HEK293 (cell line): ENCODE measurements around the gene KRTAP3-2.

Source experiments
- CTCF ChIA-PET: fragments of 350-600 bp; formaldehyde crosslinking; extraction: SDS; loops from one replicate; lab custom pipeline; 2021; ENCODE audit warnings: antibody characterized with exemption; lab: Yijun Ruan, JAX
- POLR2A ChIA-PET: fragments of 300-600 bp; formaldehyde crosslinking; extraction: SDS; loops from one replicate; lab custom pipeline; 2020; ENCODE audit warnings: antibody characterized with exemption, inconsistent platforms; lab: Yijun Ruan, JAX
- H3K27ac ChIP-seq: fragments of 200-500 bp; sonication (Bioruptor generic); 2 replicates; pipeline ENCODE4 v1.5.1; 2014; ENCODE audit warnings: low read depth, low read length, control low read depth, inconsistent platforms; ENCODE audit errors: extremely low read depth
- H3K36me3 ChIP-seq, 2 experiments: fragments of 200-500 bp in 1 of 2; sonication (Bioruptor generic) in 1 of 2; 1 replicate in 1 of 2; 2 replicates in 1 of 2; pipeline ENCODE4 v1.5.1; 2014 to 2017; ENCODE audit warnings: inconsistent platforms in 2 of 2, low read length in 2 of 2; ENCODE audit not compliant: control insufficient read depth in 2 of 2, insufficient read depth in 1 of 2
- H3K4me1 ChIP-seq: fragments of 200-500 bp; sonication (Bioruptor generic); 2 replicates; pipeline ENCODE4 v1.5.1; 2014; ENCODE audit warnings: mild to moderate bottlenecking, low read length, inconsistent platforms; ENCODE audit not compliant: control insufficient read depth, insufficient read depth
- H3K4me3 ChIP-seq: 2 replicates; pipeline ENCODE4 v1.5.1; 2011; ENCODE audit warnings: low read depth, mild to moderate bottlenecking, control low read depth, low read length, moderate library complexity
- H3K9me3 ChIP-seq: fragments of 200-500 bp; sonication (Bioruptor generic); 2 replicates; pipeline ENCODE4 v1.5.1; 2014; ENCODE audit warnings: low read depth, low read length, inconsistent platforms; ENCODE audit not compliant: control insufficient read depth, insufficient read depth
- KLF8 ChIP-seq: fragments of 450-650 bp; formaldehyde crosslinking; IDR thresholded peaks from 2 replicates; pipeline ENCODE4 v1.5.1; 2016; ENCODE audit warnings: missing biosample characterization, missing genetic modification characterization
- MYNN ChIP-seq: fragments of 450-650 bp; formaldehyde crosslinking; IDR thresholded peaks from 2 replicates; pipeline ENCODE4 v1.5.1; 2016; ENCODE audit warnings: missing biosample characterization, missing genetic modification characterization, borderline replicate concordance
- OVOL3 ChIP-seq: fragments of 450-650 bp; formaldehyde crosslinking; IDR thresholded peaks from 2 replicates; pipeline ENCODE4 v1.5.1; 2016; ENCODE audit warnings: missing biosample characterization, missing genetic modification characterization
- ZBTB20 ChIP-seq: fragments of 450-650 bp; formaldehyde crosslinking; IDR thresholded peaks from 2 replicates; pipeline ENCODE4 v1.5.1; 2016; ENCODE audit warnings: missing biosample characterization, missing genetic modification characterization
- ZIC2 ChIP-seq: fragments of 450-650 bp; formaldehyde crosslinking; IDR thresholded peaks from 2 replicates; pipeline ENCODE4 v1.5.1; 2016; ENCODE audit warnings: missing biosample characterization, missing genetic modification characterization
- ZNF23 ChIP-seq: fragments of 450-650 bp; formaldehyde crosslinking; IDR thresholded peaks from 2 replicates; pipeline ENCODE4 v1.5.1; 2016; ENCODE audit warnings: missing biosample characterization, missing genetic modification characterization, borderline replicate concordance
- ZNF248 ChIP-seq: fragments of 450-650 bp; formaldehyde crosslinking; IDR thresholded peaks from 2 replicates; pipeline ENCODE4 v1.5.1; 2017; ENCODE audit warnings: missing biosample characterization, missing genetic modification characterization
- ZNF37A ChIP-seq: fragments of 450-650 bp; IDR thresholded peaks from 2 replicates; pipeline ENCODE4 v1.5.1; 2018; ENCODE audit warnings: missing biosample characterization, missing genetic modification characterization
- ZNF394 ChIP-seq: fragments of 450-650 bp; formaldehyde crosslinking; IDR thresholded peaks from 2 replicates; pipeline ENCODE4 v1.5.1; 2016; ENCODE audit warnings: missing biosample characterization, missing genetic modification characterization, mild to moderate bottlenecking, moderate library complexity, borderline replicate concordance
- ZNF473 ChIP-seq: fragments of 450-650 bp; formaldehyde crosslinking; IDR thresholded peaks from 2 replicates; pipeline ENCODE4 v1.5.1; 2017; ENCODE audit warnings: missing biosample characterization, missing genetic modification characterization
- ZNF654 ChIP-seq: fragments of 450-650 bp; formaldehyde crosslinking; IDR thresholded peaks from 2 replicates; pipeline ENCODE4 v1.5.1; 2016; ENCODE audit warnings: low read depth, missing biosample characterization, missing genetic modification characterization
- ZNF701 ChIP-seq: fragments of 450-650 bp; formaldehyde crosslinking; IDR thresholded peaks from 2 replicates; pipeline ENCODE4 v1.5.1; 2016; ENCODE audit warnings: missing biosample characterization, missing genetic modification characterization
- ZSCAN16 ChIP-seq: fragments of 450-650 bp; formaldehyde crosslinking; IDR thresholded peaks from 2 replicates; pipeline ENCODE4 v1.5.1; 2016; ENCODE audit warnings: missing biosample characterization, missing genetic modification characterization
- TF ChIP-seq, protein P1 (sequence below): fragments of 450-650 bp; formaldehyde crosslinking; IDR thresholded peaks from 2 replicates; pipeline ENCODE4 v1.5.1; 2016; ENCODE audit warnings: missing biosample characterization, missing genetic modification characterization
- TF ChIP-seq, protein P2 (sequence below): fragments of 450-650 bp; formaldehyde crosslinking; IDR thresholded peaks from 2 replicates; pipeline ENCODE4 v1.5.1; 2016; ENCODE audit warnings: missing biosample characterization, missing genetic modification characterization
- TF ChIP-seq, protein P3 (sequence below): fragments of 450-650 bp; formaldehyde crosslinking; IDR thresholded peaks from 2 replicates; pipeline ENCODE4 v1.5.1; 2016; ENCODE audit warnings: missing biosample characterization, missing genetic modification characterization
- TF ChIP-seq, protein P4 (sequence below): fragments of 450-650 bp; formaldehyde crosslinking; IDR thresholded peaks from 2 replicates; pipeline ENCODE4; 2016; ENCODE audit warnings: missing biosample characterization, missing genetic modification characterization
- TF ChIP-seq, protein P5 (sequence below): fragments of 450-650 bp; formaldehyde crosslinking; IDR thresholded peaks from 2 replicates; pipeline ENCODE4 v1.5.1; 2016; ENCODE audit warnings: missing biosample characterization, missing genetic modification characterization
- TF ChIP-seq, protein P6 (sequence below): IDR thresholded peaks from 2 replicates; pipeline ENCODE4 v1.6.1; 2011; ENCODE audit warnings: mild to moderate bottlenecking, low read depth, low read length, borderline replicate concordance
- TF ChIP-seq, protein P7 (sequence below): fragments of 450-650 bp; formaldehyde crosslinking; optimal IDR thresholded peaks from 2 replicates; pipeline ENCODE3; 2016; ENCODE audit warnings: missing biosample characterization, mild to moderate bottlenecking, missing genetic modification characterization

The KRTAP3-2 gene

DNA sequence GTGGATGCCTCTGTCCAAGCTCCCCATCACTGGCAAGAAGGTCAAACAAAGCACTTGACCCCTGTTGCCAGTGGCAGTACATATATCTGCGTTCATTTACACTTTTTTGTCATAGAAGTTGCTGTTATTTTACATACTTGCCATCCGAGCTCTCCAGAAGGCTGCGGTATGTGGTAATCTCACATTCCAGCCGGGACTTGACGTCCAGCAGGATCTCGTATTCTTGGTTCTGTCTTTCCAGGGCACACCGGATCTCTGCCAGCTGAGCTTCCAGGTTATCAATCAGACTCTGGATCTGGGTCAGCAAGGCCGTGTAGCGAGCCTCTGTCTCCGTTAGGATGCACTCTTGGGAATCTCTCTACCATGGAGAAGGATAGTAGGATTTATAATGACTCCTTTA is 39.6 kb downstream of the KRTAP3-2 start:
- ChIA-PET CTCF (interaction anchor here (0.6 to 1.1 kb wide), 2 partner anchors 98 to 103 kb away, joined by 3 read pairs; no protein-coding TSS in a partner anchor), POLR2A (no interaction called here)
- Histone ChIP-seq H3K36me3 (no peaks in the 10 kb centered on the region), H3K9me3 (no peaks in the 10 kb centered on the region), H3K27ac (no peak overlapping the region)
- TF ChIP-seq ZNF473 (no peak), ZSCAN16 (tag by site-specific recombination) (no peak), ZBTB20 (tag by site-specific recombination) (no peak), ZNF654 (tag by site-specific recombination) (no peak), ZNF701 (no peak), ZNF37A (tag by site-specific recombination) (no peak), ZNF394 (tag by site-specific recombination) (no peak), ZNF248 (tag by site-specific recombination) (no peak), OVOL3 (no peak)
- TF ChIP-seq, protein P1, sequence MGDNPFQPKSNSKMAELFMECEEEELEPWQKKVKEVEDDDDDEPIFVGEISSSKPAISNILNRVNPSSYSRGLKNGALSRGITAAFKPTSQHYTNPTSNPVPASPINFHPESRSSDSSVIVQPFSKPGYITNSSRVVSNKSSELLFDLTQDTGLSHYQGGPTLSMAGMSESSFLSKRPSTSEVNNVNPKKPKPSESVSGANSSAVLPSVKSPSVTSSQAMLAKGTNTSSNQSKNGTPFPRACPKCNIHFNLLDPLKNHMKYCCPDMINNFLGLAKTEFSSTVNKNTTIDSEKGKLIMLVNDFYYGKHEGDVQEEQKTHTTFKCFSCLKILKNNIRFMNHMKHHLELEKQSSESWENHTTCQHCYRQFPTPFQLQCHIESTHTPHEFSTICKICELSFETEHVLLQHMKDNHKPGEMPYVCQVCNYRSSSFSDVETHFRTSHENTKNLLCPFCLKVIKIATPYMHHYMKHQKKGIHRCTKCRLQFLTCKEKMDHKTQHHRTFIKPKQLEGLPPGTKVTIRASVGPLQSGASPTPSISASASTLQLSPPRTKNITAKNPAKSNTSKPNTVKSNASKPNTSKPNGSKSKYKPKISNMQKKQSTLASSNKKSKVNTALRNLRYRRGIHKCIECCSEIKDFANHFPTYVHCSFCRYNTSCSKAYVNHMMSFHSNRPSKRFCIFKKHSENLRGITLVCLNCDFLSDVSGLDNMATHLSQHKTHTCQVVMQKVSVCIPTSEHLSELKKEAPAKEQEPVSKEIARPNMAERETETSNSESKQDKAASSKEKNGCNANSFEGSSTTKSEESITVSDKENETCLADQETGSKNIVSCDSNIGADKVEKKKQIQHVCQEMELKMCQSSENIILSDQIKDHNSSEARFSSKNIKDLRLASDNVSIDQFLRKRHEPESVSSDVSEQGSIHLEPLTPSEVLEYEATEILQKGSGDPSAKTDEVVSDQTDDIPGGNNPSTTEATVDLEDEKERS (tag by site-specific recombination): no peak
- TF ChIP-seq, protein P2, sequence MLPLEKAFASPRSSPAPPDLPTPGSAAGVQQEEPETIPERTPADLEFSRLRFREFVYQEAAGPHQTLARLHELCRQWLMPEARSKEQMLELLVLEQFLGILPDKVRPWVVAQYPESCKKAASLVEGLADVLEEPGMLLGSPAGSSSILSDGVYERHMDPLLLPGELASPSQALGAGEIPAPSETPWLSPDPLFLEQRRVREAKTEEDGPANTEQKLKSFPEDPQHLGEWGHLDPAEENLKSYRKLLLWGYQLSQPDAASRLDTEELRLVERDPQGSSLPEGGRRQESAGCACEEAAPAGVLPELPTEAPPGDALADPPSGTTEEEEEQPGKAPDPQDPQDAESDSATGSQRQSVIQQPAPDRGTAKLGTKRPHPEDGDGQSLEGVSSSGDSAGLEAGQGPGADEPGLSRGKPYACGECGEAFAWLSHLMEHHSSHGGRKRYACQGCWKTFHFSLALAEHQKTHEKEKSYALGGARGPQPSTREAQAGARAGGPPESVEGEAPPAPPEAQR (tag by site-specific recombination): no peak
- TF ChIP-seq, protein P3, sequence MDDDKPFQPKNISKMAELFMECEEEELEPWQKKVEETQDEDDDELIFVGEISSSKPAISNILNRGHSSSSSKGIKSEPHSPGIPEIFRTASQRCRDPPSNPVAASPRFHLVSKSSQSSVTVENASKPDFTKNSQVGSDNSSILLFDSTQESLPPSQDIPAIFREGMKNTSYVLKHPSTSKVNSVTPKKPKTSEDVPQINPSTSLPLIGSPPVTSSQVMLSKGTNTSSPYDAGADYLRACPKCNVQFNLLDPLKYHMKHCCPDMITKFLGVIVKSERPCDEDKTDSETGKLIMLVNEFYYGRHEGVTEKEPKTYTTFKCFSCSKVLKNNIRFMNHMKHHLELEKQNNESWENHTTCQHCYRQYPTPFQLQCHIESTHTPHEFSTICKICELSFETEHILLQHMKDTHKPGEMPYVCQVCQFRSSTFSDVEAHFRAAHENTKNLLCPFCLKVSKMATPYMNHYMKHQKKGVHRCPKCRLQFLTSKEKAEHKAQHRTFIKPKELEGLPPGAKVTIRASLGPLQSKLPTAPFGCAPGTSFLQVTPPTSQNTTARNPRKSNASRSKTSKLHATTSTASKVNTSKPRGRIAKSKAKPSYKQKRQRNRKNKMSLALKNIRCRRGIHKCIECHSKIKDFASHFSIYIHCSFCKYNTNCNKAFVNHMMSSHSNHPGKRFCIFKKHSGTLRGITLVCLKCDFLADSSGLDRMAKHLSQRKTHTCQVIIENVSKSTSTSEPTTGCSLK (tag by site-specific recombination): no peak
- TF ChIP-seq, protein P4, sequence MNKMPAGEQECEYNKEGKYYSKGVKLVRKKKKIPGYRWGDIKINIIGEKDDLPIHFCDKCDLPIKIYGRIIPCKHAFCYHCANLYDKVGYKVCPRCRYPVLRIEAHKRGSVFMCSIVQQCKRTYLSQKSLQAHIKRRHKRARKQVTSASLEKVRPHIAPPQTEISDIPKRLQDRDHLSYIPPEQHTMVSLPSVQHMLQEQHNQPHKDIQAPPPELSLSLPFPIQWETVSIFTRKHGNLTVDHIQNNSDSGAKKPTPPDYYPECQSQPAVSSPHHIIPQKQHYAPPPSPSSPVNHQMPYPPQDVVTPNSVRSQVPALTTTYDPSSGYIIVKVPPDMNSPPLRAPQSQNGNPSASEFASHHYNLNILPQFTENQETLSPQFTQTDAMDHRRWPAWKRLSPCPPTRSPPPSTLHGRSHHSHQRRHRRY: no peak
- TF ChIP-seq, protein P5, sequence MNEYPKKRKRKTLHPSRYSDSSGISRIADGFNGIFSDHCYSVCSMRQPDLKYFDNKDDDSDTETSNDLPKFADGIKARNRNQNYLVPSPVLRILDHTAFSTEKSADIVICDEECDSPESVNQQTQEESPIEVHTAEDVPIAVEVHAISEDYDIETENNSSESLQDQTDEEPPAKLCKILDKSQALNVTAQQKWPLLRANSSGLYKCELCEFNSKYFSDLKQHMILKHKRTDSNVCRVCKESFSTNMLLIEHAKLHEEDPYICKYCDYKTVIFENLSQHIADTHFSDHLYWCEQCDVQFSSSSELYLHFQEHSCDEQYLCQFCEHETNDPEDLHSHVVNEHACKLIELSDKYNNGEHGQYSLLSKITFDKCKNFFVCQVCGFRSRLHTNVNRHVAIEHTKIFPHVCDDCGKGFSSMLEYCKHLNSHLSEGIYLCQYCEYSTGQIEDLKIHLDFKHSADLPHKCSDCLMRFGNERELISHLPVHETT (tag by site-specific recombination): no peak
- TF ChIP-seq, all 188 proteins: peak for 0
- no peak overlapping the region for H3K4me3 ChIP-seq
- no peaks in the 10 kb centered on the region for H3K4me1 ChIP-seq

DNA sequence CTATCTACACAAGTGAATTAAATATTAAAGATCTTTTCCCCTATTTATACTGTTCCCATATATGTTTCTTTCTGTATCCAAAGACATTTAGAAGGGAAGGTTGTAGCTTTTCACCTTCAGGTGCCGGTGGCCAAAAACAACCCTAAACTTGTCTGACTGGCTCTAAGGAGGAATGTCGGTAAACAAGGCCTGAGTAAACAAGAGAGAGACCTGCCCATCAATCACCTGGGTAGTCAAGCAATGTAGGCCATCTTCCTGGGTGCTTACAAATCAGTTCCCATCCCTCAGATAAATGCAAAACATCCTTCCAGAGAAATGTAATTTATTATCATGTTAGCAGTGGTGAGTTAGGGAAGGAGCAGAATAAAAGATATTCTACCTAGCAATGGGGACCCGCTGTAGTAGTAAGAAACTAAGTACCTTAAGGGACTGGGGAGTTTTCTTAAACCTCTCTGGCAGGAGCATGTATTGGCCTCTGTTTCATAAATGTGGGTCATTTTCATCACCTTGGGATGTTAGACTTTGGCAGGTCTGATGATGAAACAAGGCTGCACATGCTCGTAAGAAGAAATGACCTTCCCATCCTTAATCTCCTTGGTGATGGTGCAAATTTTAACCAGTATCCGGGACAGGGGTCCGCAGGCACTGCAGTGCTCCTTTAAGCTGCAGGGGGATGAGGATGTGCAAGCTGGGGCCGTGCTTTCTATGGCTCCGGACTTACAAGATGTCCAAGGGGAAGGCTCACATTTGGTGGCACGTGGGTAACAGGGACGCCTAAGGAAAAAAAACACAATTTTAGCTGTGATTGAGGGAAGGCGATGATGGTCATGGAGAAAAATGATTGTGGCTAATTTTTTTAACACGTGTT is 41.4 kb downstream of the KRTAP3-2 start:
- Histone ChIP-seq H3K27ac (no peak overlapping the region), H3K9me3 (no peaks in the 10 kb centered on the region), H3K4me3 (no peak overlapping the region), H3K36me3 (no peaks in the 10 kb centered on the region), H3K4me1 (no peaks in the 10 kb centered on the region)
- CTCF ChIA-PET: interaction anchor here (0.8 to 1.4 kb wide), 2 partner anchors 9 to 705 kb away, joined by 3 to 5 read pairs; partner anchors contain the start of gene KRT39
- POLR2A ChIA-PET: no interaction called here
- no peak for TF ChIP-seq MYNN
- no peak for TF ChIP-seq ZIC2 (tag by site-specific recombination)
- no peak for TF ChIP-seq ZNF23 (tag by site-specific recombination)
- TF ChIP-seq, protein P6, sequence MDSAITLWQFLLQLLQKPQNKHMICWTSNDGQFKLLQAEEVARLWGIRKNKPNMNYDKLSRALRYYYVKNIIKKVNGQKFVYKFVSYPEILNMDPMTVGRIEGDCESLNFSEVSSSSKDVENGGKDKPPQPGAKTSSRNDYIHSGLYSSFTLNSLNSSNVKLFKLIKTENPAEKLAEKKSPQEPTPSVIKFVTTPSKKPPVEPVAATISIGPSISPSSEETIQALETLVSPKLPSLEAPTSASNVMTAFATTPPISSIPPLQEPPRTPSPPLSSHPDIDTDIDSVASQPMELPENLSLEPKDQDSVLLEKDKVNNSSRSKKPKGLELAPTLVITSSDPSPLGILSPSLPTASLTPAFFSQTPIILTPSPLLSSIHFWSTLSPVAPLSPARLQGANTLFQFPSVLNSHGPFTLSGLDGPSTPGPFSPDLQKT: no peak
- TF ChIP-seq, protein P7, sequence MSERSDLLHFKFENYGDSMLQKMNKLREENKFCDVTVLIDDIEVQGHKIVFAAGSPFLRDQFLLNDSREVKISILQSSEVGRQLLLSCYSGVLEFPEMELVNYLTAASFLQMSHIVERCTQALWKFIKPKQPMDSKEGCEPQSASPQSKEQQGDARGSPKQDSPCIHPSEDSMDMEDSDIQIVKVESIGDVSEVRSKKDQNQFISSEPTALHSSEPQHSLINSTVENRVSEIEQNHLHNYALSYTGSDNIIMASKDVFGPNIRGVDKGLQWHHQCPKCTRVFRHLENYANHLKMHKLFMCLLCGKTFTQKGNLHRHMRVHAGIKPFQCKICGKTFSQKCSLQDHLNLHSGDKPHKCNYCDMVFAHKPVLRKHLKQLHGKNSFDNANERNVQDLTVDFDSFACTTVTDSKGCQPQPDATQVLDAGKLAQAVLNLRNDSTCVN: no peak
- TF ChIP-seq KLF8: no peak
- TF ChIP-seq, protein P4: no peak
